Astrocyte (in vitro differentiated cells and primary cell): ENCODE measurements around the gene ASXL1. TPM values are rescaled to one million over a fixed set of nuclear protein-coding genes. Genes with fewer than 3 reads are reported as not detected.

Experiments
- DNase-seq: peaks from one replicate; pipeline ENCODE4 v3.0.0-alpha.2; 2010; ENCODE audit warnings: low read depth
- FAIRE-seq: peaks from 2 replicates; lab custom pipeline; 2011; peaks lifted over from hg19 to GRCh38; lab: Jason Lieb, UNC
- H2AFZ ChIP-seq: 2 replicates; pipeline ENCODE4 v1.6.0; 2012; ENCODE audit warnings: low read depth, low read length, inconsistent platforms
- H3K27ac ChIP-seq: 2 replicates; pipeline ENCODE4 v1.5.1; 2011; ENCODE audit warnings: low read depth, low read length, inconsistent platforms
- H3K27me3 ChIP-seq: 2 replicates; pipeline ENCODE4 v1.6.0; 2011; ENCODE audit warnings: low read length, inconsistent platforms; ENCODE audit not compliant: insufficient read depth
- H3K36me3 ChIP-seq: 2 replicates; pipeline ENCODE4 v1.5.1; 2011; ENCODE audit warnings: low read length, inconsistent platforms; ENCODE audit not compliant: insufficient read depth
- H3K4me1 ChIP-seq: 2 replicates; pipeline ENCODE4 v1.5.1; 2011; ENCODE audit warnings: low read length, inconsistent platforms; ENCODE audit not compliant: insufficient read depth
- H3K4me2 ChIP-seq: 2 replicates; pipeline ENCODE4 v1.6.0; 2012; ENCODE audit warnings: low read length, inconsistent platforms
- H3K4me3 ChIP-seq: 2 replicates; pipeline ENCODE4 v1.5.1; 2011; ENCODE audit warnings: low read depth, mild to moderate bottlenecking, low read length, inconsistent platforms; ENCODE audit not compliant: insufficient read depth
- H3K79me2 ChIP-seq: 2 replicates; pipeline ENCODE4 v1.6.0; 2012; ENCODE audit warnings: mild to moderate bottlenecking, low read length, inconsistent platforms; ENCODE audit not compliant: insufficient read depth
- H3K9ac ChIP-seq: 2 replicates; pipeline ENCODE4 v1.6.0; 2012; ENCODE audit warnings: mild to moderate bottlenecking, low read length, inconsistent platforms
- H3K9me3 ChIP-seq: 2 replicates; pipeline ENCODE4 v1.5.1; 2012; ENCODE audit warnings: low read depth, mild to moderate bottlenecking, low read length, inconsistent platforms; ENCODE audit not compliant: insufficient read depth
- H4K20me1 ChIP-seq: 2 replicates; pipeline ENCODE4 v1.6.0; 2012; ENCODE audit warnings: low read length, inconsistent platforms; ENCODE audit not compliant: insufficient read depth
- H3K27ac Mint-ChIP-seq: one replicate; pipeline ENCODE4 v1.8.0; 2021; ENCODE audit warnings: mild to moderate bottlenecking, mixed read lengths; ENCODE audit not compliant: unreplicated experiment
- H3K27me3 Mint-ChIP-seq: one replicate; pipeline ENCODE4 v1.8.0; 2021; ENCODE audit warnings: low read depth, mixed read lengths; ENCODE audit not compliant: unreplicated experiment
- H3K36me3 Mint-ChIP-seq: one replicate; pipeline ENCODE4 v1.8.0; 2021; ENCODE audit warnings: low read depth, mixed read lengths; ENCODE audit not compliant: unreplicated experiment
- H3K4me1 Mint-ChIP-seq: one replicate; pipeline ENCODE4 v1.8.0; 2021; ENCODE audit warnings: low read depth, mixed read lengths; ENCODE audit not compliant: unreplicated experiment
- H3K4me3 Mint-ChIP-seq: one replicate; pipeline ENCODE4 v1.8.0; 2021; ENCODE audit warnings: mild to moderate bottlenecking, moderate library complexity, mixed read lengths; ENCODE audit not compliant: unreplicated experiment
- H3K9me3 Mint-ChIP-seq: one replicate; pipeline ENCODE4 v1.8.0; 2021; ENCODE audit warnings: mild to moderate bottlenecking, mixed read lengths; ENCODE audit not compliant: unreplicated experiment
- CTCF ChIP-seq: IDR thresholded peaks from 2 replicates; pipeline ENCODE4 v1.5.1; 2011; ENCODE audit warnings: low read depth, mild to moderate bottlenecking, inconsistent platforms, low read length, moderate library complexity; ENCODE audit not compliant: insufficient read depth
- EZH2 ChIP-seq: IDR thresholded peaks from 2 replicates; pipeline ENCODE4 v1.6.1; 2012; ENCODE audit warnings: mild to moderate bottlenecking, low read length, inconsistent platforms; ENCODE audit not compliant: insufficient read depth
- total RNA-seq: library from RNA; stranded (reverse); gene quantifications from 2 replicates; pipeline ENCODE4 v1.2.1, GENCODE V29; 2021

ASXL1 gene
- total RNA-seq, 1 donor from 2014 or later: 62.4 TPM

- H3K4me1 Mint-ChIP-seq: peaks cover 9% of the 10 kb centered on the region
- Histone ChIP-seq H3K36me3 (peaks cover 3% of the 10 kb centered on the region), H4K20me1 (peaks cover 82% of the 10 kb centered on the region), H3K27ac (no peak overlapping the region), H3K4me2 (no peak overlapping the region), H3K4me1 (peaks cover 31% of the 10 kb centered on the region), H2AFZ (no peak overlapping the region), H3K9ac (no peak overlapping the region), H3K27me3 (no peaks in the 10 kb centered on the region), H3K9me3 (no peaks in the 10 kb centered on the region), H3K4me3 (no peak overlapping the region), H3K79me2 (peaks cover 92% of the 10 kb centered on the region)
- no peaks in the 10 kb centered on the region for H3K27me3 Mint-ChIP-seq
- H3K4me3 Mint-ChIP-seq: no peak overlapping the region
- TF ChIP-seq EZH2 (no peak), CTCF (no peak)
- no peak for DNase-seq
- no peak for FAIRE-seq
- no peaks in the 10 kb centered on the region for H3K9me3 Mint-ChIP-seq
- peaks cover 2% of the 10 kb centered on the region for H3K36me3 Mint-ChIP-seq
- no peak overlapping the region for H3K27ac Mint-ChIP-seq
Observed at GRCh38 chr20:32460231-32460630, 102.1 kb downstream of the ASXL1 start.

- TF ChIP-seq EZH2 (no peak), CTCF (no peak)
- H3K4me3 Mint-ChIP-seq: no peak overlapping the region
- no peak overlapping the region for H3K27ac ChIP-seq
- H3K79me2 ChIP-seq: peaks cover 92% of the 10 kb centered on the region
- no peaks in the 10 kb centered on the region for H3K27me3 ChIP-seq
- no peak overlapping the region for H3K4me3 ChIP-seq
- no peaks in the 10 kb centered on the region for H3K27me3 Mint-ChIP-seq
- no peak overlapping the region for H3K4me2 ChIP-seq
- FAIRE-seq (no peak), DNase-seq (no peak)
- H3K36me3 ChIP-seq: peaks cover 3% of the 10 kb centered on the region
- no peaks in the 10 kb centered on the region for H3K9me3 Mint-ChIP-seq
- H3K27ac Mint-ChIP-seq: no peak overlapping the region
- H3K4me1 Mint-ChIP-seq: peaks cover 11% of the 10 kb centered on the region
- peaks cover 80% of the 10 kb centered on the region for H4K20me1 ChIP-seq
- H3K9me3 ChIP-seq: no peaks in the 10 kb centered on the region
- peaks cover 2% of the 10 kb centered on the region for H3K36me3 Mint-ChIP-seq
- no peak overlapping the region for H2AFZ ChIP-seq
- peaks cover 37% of the 10 kb centered on the region for H3K4me1 ChIP-seq
- no peak overlapping the region for H3K9ac ChIP-seq
Observed at GRCh38 chr20:32460683-32461320, 102.7 kb downstream of the ASXL1 start.
